K562 (cell line): ENCODE results near the gene OSBP2. TPM values are rescaled to one million over a fixed set of nuclear protein-coding genes. Genes with fewer than 3 reads are reported as not detected.

Source experiments
- ARID4B ChIP-seq: sonication (generic); formaldehyde crosslinking; IDR thresholded peaks from 2 replicates; pipeline ENCODE4 v1.8.0; 2022; ENCODE audit warnings: mild to moderate bottlenecking, missing genetic modification reagents
- DMBX1 ChIP-seq: fragments of 250-450 bp; sonication (Bioruptor Pico); IDR thresholded peaks from 2 replicates; pipeline ENCODE4 v1.8.0; 2022; ENCODE audit warnings: inconsistent platforms, mild to moderate bottlenecking, moderate library complexity, borderline replicate concordance
- GTF2E2 ChIP-seq: fragments of 200-800 bp; sonication (Bioruptor generic); IDR thresholded peaks from 2 replicates; pipeline ENCODE4 v1.6.1; 2016; ENCODE audit warnings: missing genetic modification characterization, missing compliant biosample characterization
- MIER1 ChIP-seq: fragments of 450-650 bp; IDR thresholded peaks from 2 replicates; pipeline ENCODE4 v1.6.1; 2016; ENCODE audit warnings: antibody characterized with exemption, mild to moderate bottlenecking, low read depth
- NR2C2 ChIP-seq, 2 experiments: fragments of 200-800 bp in 1 of 2; sonication (Bioruptor generic) in 1 of 2; sonication (generic) in 1 of 2; formaldehyde crosslinking in 1 of 2; IDR thresholded peaks; 2 replicates each; pipeline versions ENCODE4 v1.6.1 to v1.8.0; 2016 to 2022; ENCODE audit warnings: mild to moderate bottlenecking in 1 of 2, missing compliant biosample characterization in 1 of 2, missing genetic modification characterization in 1 of 2, missing genetic modification reagents in 1 of 2
- NR3C1 ChIP-seq: sonication (generic); formaldehyde crosslinking; IDR thresholded peaks from 2 replicates; pipeline ENCODE4 v1.8.1; 2022; ENCODE audit warnings: missing genetic modification reagents
- PRMT5 ChIP-seq: sonication (generic); formaldehyde crosslinking; IDR thresholded peaks from 2 replicates; pipeline ENCODE4 v1.5.0; 2020; ENCODE audit warnings: missing genetic modification reagents
- SMAD4 ChIP-seq: fragments of 250-450 bp; sonication (Bioruptor Pico); conservative IDR thresholded peaks from 2 replicates; pipeline ENCODE4 v1.8.0; 2021; ENCODE audit warnings: inconsistent platforms, mild to moderate bottlenecking, moderate library complexity
- SRF ChIP-seq, 2 experiments: fragments of 250-450, 450-650 bp in 1 of 2; sonication (Bioruptor Pico) in 1 of 2; sonication (generic) in 1 of 2; formaldehyde crosslinking; IDR thresholded peaks; 2 replicates each; pipeline versions ENCODE4 v1.5.0 to v1.5.1; 2020 to 2022; ENCODE audit warnings: mild to moderate bottlenecking in 1 of 2, missing genetic modification reagents in 1 of 2
- TEAD4 ChIP-seq, 2 experiments: sonication (generic) in 1 of 2; formaldehyde crosslinking in 1 of 2; IDR thresholded peaks; 2 replicates each; pipeline versions ENCODE4 v1.6.1 to v1.8.0; 2012 to 2022; ENCODE audit warnings: borderline replicate concordance in 1 of 2, inconsistent platforms in 1 of 2, low read length in 1 of 2, mild to moderate bottlenecking in 1 of 2, missing genetic modification reagents in 1 of 2
- ZBTB43 ChIP-seq: sonication (generic); formaldehyde crosslinking; IDR thresholded peaks from 2 replicates; pipeline ENCODE4 v1.8.0; 2023; ENCODE audit warnings: mild to moderate bottlenecking, missing genetic modification reagents
- ZNF398 ChIP-seq: fragments of 250-450 bp; sonication (Bioruptor Pico); IDR thresholded peaks from 2 replicates; pipeline ENCODE4 v1.8.0; 2021; ENCODE audit warnings: moderate library complexity, mild to moderate bottlenecking, inconsistent platforms
- ZNF780A ChIP-seq: fragments of 250-450 bp; sonication (Bioruptor Pico); IDR thresholded peaks from 2 replicates; pipeline ENCODE4 v1.5.0; 2021; ENCODE audit warnings: mild to moderate bottlenecking
- polyA plus RNA-seq, 8 experiments: library from polyadenylated mRNA; depleted of rRNA in 4 of 8; stranded (reverse) in 5 of 8; unstranded in 3 of 8; fragments of >200 nt; fragmentation: Nextera tagmentation in 2 of 8; fragmentation: Illumina TruSeq in 1 of 8; extraction: Ambion mirVana in 2 of 8; extraction: Trizol in 1 of 8; gene quantifications; 2 replicates each; pipeline versions ENCODE4 v1.2.1 to v1.2.3, GENCODE V29; 2011 to 2014; ENCODE audit warnings: inconsistent platforms in 1 of 8, missing spikeins in 1 of 8
- total RNA-seq, 7 experiments: library from RNA; depleted of rRNA in 6 of 7; stranded (reverse); fragments of >200 nt in 6 of 7; fragmentation: Illumina TruSeq in 2 of 7; extraction: Trizol in 2 of 7; gene quantifications; 2 replicates each; pipeline versions ENCODE4 v1.2.1 to v1.2.3, GENCODE V29; 2011 to 2021; ENCODE audit warnings: low replicate concordance in 1 of 7
- TF ChIP-seq, protein P1 (sequence below): sonication (generic); formaldehyde crosslinking; IDR thresholded peaks from 2 replicates; pipeline ENCODE4 v1.8.0; 2022; ENCODE audit warnings: mild to moderate bottlenecking, missing genetic modification reagents, borderline replicate concordance

The OSBP2 gene
- total and polyA plus RNA-seq, 9 of the 15 experiments (the other 6 are each of a cell fraction or from before 2014, with no cell fraction given): 0.52 to 29.5 (median 21.6) TPM

GRCh38 chr22:30802202-30803166 is 107.8 kb downstream of the OSBP2 start (continued):
- peak; percentile 93; the same call in 1 of the 2 replicates for TF ChIP-seq ARID4B (CRISPR knock-in tag)
- TF ChIP-seq, protein P1, sequence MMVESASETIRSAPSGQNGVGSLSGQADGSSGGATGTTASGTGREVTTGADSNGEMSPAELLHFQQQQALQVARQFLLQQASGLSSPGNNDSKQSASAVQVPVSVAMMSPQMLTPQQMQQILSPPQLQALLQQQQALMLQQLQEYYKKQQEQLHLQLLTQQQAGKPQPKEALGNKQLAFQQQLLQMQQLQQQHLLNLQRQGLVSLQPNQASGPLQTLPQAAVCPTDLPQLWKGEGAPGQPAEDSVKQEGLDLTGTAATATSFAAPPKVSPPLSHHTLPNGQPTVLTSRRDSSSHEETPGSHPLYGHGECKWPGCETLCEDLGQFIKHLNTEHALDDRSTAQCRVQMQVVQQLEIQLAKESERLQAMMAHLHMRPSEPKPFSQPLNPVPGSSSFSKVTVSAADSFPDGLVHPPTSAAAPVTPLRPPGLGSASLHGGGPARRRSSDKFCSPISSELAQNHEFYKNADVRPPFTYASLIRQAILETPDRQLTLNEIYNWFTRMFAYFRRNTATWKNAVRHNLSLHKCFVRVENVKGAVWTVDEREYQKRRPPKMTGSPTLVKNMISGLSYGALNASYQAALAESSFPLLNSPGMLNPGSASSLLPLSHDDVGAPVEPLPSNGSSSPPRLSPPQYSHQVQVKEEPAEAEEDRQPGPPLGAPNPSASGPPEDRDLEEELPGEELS (CRISPR knock-in tag): peak; percentile 83; the same call in 1 of the 2 replicates
- no peak for TF ChIP-seq GTF2E2 (tag)
- peak in 1 of 2 experiments; percentile 76; a peak in 1 of 4 replicates for TF ChIP-seq SRF (CRISPR knock-in tag; IDR thresholded peaks at IDR 0.05)
- TF ChIP-seq MIER1: peak; percentile 91
- TF ChIP-seq NR3C1 (CRISPR knock-in tag): peak; percentile 92
- TF ChIP-seq NR2C2 (CRISPR knock-in tag; IDR thresholded peaks at IDR 0.05): peak; percentile 56; the same call in 1 of the 2 replicates
- no peak for TF ChIP-seq NR2C2 (tag; IDR thresholded peaks at IDR 0.05)
- TF ChIP-seq ZNF398 (CRISPR knock-in tag): no peak
- TF ChIP-seq TEAD4 (IDR thresholded peaks at IDR 0.05; ENCODE audit: low read length): no peak
- 0 out of 2 replicates have a peak, but pooled peaks have one; percentile 63 for TF ChIP-seq TEAD4 (CRISPR knock-in tag; IDR thresholded peaks at IDR 0.05; ENCODE audit: borderline replicate concordance)
- peak; percentile 80; the same call in 1 of the 2 replicates for TF ChIP-seq DMBX1 (CRISPR knock-in tag)
- no peak for TF ChIP-seq ZNF780A (CRISPR knock-in tag)
- TF ChIP-seq ZBTB43 (CRISPR knock-in tag): peak; percentile 77; the same call in 1 of the 2 replicates
- peak; percentile 63; the same call in 1 of the 2 replicates for TF ChIP-seq PRMT5 (CRISPR knock-in tag)
- TF ChIP-seq SMAD4 (CRISPR knock-in tag): peak; percentile 75; the same call in 1 of the 2 replicates
